ENCODE measurements around the gene CDK18.

Gene CDK18

DNA sequence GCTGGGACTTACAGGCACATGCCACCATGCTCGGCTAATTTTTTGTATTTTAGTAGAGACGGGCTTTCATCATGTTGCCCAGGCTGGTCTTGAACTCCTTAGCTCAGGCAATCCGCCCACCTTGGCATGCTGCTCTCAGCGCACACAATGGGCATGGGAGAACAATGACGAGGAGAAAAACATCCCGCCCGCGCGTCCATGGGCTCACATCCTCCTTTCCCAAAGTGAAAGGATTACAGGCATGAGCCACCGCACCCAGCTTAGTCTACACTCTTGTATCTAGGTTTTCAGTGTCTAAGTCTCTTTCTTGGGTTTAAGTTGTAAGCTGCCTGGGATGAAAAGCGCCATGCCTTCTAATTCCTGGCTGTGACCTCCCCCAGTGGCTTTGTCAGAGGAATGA is 37.9 kb downstream of the CDK18 start:
- no peak for DNase-seq

DNA sequence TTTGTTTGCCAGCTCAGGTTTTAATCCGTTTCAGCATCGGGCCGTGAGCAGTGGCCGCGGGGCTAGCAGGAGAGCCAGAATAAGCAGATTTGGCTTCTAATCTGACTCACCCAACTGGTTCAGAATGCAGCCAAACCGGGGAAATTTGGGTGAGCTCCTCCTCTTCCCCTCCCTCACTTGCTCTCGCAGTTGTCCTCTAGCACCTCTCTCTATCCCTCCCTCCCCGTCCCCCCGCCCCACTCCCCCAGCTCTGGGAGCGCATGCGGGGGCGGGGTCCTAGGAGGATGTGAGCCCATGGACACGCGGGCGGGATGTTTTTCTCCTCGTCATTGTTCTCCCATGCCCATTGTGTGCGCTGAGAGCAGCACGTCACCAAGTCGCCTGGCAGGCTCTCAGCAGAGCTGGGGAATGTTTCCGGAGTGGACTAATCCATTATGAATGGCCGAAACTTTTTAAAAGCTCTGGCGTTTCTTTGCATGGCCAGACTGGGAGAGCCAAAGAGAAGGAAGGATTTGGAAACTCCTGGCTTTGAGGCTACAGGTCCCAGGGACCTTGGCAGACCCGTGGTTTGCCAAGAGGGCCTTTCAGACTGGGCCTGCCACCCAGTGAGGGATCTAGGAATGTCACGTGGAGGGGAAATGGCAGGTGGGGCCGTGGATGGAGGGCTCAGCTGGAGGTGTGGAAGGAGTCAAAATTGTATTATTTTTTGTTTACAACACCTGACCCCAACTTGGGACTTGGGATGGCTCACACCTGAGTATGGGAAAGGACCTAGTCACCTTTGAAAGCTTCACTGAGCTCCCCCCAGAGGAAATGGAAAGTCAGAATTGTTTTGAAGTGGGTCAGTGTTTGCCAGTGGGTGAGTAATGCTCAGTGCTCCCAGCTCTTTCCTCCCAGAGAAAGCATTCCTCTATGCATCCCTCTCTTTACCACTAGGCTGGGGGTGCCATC is 39.2 kb downstream of the CDK18 start:
- peak; percentile 82 for DNase-seq

DNA sequence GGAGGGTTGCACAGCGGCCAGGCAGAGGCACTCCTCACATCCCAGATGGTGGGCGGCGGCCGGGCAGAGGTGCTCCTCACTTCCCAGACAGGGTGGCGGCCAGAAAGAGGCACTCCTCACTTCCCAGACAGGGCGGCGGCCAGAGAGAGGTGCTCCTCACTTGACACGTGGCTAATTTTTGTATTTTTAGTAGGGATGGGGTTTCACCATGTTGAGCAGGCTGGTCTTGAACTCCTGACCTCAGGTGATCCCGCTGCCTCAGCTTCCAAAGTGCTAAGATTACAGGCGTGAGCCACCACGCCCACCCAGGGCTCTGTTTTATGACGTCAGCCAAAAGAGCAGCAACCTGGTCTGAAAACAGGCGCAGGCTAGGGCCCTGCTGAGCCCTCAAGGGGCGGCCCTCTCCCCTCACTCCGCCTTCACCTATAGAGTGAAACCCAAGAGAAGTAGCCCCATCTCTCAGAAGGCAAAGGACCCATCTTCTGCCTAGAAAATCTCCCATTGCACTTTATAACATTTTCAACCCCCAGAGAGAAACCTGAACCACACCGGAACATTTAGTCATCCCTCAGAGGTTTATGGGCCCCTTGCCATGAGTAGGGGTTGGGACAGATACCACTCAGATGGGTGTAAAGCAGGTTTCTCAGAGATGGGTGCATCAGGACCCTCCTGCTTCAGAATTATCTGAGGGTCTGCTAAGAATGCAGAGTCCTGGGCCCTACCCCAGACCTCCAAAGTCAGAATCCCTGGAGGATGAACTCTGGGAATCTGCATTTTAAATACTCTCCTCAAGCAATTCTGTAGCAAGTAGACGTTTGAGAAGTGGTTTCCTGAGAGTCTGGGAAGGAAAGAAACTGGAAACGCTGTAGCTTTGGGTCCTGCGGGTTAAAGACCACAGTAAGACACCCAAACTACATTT is 40.8 kb downstream of the CDK18 start:
- no peak for DNase-seq

DNA sequence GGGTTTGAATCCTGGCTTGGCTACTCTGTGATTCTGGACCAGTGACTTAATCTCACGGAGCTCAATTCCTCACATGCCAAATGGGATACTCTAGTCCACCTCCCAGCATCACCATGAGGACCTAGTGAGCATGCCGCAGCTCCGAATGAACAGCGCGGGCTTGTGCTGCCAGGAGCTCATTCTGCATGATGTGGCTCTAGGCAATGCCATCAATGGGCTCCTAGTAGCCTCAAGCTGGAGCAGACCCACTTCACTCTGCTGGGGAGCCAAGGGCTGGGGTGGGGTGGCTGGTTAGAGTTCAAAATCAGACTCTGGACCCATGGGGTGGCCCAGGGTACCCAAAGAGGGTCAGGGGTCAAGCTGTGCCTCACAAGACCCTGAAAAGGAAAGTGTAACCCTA is 41.5 kb downstream of the CDK18 start:
- no peak for DNase-seq

DNA sequence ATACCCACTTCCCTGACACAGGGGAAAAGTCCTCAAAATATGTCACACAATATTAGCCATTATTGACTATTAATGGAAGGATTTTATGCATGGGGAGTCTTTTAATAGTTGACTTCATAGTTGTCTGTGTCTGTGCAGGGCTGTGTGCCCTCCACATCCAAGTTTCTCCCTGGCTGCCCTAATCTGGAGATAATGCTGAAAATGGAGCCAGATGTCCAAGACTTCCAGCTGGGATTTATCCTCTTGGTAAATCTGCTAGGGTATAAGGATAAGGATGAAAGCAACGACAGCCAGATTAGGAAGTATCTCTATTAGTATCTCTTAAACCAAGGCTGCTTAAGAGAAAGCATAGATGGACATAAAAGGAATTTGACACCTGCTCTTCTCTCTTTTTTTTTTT is 42.1 kb downstream of the CDK18 start:
- DNase-seq, result no peak

DNA sequence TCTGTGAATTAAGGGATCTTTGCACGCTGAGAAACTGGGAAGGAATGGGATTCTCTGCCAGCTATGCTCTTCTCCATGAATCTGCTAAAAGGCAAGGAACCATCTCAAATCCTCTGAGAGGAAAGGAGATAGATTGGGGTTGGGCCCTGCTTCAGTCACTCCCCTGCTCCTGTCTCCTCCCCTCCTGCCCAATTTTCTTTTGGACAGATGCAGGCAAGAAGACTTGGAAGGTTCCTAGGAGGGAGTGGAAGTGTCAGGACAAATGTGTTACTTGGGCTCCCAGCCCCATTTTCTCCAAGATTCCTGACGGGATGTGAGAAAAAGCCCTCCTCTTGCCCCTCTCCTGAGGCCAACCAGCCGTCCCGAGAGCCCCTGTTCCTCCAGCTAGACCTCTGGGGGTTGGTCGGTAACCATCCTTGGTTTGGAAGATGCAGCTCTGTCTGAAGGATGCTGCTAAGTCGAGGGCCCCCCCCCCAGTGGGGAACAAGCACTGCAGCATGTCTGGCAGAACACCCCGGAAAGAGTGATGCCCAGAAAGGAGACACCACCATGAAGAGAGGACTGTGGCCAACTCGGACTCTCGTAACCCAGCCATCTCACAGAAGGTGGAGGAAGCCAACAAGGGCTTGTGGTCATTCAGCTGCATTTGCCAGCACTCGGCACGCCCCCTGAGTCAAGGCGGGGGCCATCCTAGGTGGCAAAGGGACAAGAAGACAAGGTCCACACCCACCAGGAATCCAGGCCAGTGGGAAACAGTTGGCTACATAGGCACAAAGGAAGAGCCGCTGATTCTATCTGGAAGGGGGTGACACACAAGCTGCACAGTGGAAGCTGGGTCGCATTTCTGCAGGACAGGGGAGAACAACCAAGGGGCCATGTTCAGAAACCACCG is 43.7 kb downstream of the CDK18 start:
- DNase-seq, result no peak

DNA sequence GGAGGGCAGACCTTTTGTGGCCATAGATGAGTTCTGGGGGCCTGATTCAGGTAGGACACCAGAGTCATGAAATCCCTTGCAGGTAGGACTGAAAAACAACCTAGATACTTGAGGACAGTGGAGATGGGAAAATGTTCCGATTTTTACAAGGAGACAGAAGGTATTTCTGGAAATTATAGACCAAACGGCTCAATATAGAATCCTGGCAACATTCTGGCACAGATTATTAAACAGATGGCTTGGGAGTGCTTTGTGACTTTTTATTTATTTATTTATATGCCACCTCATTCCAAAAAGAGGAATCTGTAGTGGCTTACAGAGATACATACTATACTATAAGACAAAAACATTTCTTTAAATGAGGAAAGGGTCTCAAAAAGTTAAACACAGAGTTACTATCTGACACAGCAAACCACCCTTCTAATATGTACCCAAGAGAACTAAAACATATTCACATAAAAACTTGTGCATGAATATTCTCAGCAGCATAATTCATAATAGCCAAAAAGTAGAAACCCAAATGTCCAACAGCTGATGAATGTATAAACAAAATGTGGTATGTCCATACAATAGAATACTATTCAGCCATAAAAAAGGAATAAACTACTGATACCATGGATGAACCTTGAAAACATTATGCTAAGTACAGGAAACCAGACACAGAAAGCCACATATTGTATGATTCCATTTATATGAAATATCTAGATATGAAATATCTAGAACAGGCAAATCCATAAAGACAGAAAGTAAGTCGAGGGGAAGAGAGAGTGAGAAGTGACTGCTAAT is 49.8 kb downstream of the CDK18 start:
- DNase-seq, result no peak

- no peak for DNase-seq
Measured at GRCh38 chr1:205561501-205562203, 57.2 kb downstream of the CDK18 start.

DNA sequence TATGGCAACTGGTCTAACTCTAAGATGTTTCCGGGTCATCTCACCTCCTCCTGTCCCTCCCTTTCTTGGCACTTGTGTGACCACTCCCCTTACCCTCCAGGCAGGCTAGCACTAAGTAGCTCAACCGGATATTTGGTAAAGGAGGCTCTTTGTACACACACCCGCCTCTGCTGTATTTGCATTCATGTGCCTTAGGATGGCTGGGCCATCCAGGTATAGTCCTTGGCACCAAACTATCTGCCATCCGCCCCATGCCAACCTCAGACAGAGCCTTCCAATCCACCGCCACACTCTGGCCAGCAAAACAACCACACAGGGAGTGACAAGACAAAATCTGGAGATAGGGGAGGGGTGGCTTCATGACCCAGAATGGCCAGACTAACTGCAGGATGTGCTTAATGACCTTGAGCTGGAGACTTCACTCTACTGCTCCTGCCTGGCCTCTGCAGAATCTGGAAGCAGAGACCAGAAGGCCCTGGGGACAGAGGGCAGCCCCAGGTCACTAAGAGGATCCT is 59.5 kb downstream of the CDK18 start:
- no peak for DNase-seq

- no peak for DNase-seq
Measured at GRCh38 chr1:205565799-205566198, 61.3 kb downstream of the CDK18 start.

DNA sequence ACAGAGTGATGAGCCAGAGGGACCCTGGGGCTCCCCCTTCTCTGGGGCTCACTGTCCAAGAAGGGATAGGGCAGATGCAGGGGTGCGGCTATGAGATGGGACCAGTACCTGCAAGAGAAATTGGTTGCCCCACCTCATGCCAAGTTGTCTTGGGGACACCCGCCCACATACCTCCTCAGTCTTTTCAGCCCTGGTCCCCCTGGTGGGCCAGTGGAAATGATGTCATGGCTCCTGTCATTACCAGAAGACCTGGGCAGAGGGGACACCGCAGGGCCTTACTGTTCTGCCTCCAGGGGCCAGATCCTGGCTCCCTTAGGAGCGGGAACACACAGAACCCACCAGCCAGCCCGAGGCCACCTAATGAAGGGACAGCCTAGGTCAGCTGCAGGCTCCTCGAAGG is 63.2 kb downstream of the CDK18 start:
- DNase-seq, result no peak

- DNase-seq, result no peak
Measured at GRCh38 chr1:205568135-205568468, 63.6 kb downstream of the CDK18 start.

DNA sequence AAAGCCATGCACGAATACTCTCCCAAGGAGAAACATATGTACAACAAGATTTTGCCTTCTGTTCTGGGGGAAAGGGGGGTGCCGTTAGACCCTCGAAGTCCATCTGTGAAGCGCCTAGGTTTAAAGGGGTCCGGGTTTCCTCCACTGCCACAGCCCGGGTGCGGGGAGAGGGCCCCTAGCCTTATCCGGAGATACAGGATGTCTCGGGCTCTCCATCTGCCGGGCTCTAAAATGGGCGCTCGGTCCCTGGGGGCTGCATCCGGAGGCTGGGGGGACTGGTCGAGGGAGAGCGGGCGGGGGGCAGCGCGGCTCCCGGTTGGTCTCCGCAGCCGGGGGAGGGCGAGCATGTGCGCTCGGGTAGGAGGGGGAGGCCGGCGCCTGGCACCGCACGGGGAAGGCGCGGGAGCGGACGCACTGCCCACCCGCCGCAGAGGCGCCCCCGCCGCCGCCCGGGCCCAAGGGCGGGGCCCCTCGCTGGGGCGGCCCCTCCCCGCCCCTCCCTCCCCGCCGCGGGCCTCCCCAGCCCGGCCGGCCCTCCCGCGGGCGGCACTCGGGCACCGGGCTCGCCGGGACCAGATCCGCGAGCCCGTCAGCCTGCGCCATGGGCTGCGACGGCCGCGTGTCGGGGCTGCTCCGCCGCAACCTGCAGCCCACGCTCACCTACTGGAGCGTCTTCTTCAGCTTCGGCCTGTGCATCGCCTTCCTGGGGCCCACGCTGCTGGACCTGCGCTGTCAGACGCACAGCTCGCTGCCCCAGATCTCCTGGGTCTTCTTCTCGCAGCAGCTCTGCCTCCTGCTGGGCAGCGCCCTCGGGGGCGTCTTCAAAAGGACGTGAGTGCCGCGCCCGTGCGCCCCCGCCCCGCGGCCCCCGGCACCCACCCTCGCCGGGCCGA is 64.2 kb downstream of the CDK18 start:
- no peak for DNase-seq

- no peak for DNase-seq
Measured at GRCh38 chr1:205569411-205570172, 65.1 kb downstream of the CDK18 start.

DNA sequence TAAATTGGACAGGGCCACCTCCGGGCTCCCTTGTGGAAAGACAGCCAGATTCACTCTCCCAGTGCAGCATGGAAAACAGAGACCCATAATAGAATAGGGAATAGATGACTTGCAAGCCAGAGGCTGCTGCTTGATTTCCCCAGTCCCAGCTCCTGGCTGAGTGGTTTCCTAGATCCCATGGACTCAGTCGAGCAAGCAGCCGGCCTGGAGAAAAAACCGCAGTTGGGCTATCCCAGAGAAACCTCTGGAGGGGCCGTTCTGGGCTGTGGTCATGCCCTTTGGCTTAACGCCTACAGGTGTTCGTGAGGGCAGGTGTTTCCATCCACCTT is 65.7 kb downstream of the CDK18 start:
- no peak for DNase-seq

DNA sequence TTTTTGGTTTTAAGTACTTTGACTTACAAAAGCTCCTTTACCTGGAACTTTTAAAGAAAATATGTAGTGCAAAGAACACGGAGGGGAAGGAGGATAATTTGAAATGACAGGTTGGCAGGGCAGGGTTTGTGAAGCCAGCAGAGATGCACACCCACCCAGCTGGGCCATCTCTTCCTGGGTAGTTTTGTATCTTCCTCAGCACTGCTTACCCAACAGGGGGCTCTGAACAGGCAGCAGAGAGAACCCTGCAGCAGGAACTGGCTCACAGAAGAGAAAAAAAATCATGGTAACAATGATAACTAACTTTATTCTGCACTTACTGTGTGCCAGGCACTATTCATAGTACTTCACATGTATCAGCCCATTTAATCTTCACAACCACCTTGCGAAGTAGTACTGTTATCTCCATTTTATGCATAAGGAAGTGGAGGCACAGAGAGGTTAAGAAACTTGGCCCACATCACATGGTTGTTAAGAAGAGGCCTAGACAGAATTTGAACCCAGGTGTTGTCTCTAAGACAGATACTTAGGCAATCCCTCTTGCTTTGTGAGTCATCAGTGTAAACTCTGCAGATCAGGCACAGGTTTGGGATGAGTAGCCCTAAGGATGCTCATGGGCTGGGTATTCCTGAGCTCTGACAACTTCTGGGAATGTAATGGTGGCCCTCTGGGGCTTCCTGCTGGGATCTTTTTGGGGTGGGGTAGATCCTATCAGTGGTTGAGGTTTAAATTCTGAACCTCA is 66.5 kb downstream of the CDK18 start:
- peak; percentile 27 for DNase-seq

DNA sequence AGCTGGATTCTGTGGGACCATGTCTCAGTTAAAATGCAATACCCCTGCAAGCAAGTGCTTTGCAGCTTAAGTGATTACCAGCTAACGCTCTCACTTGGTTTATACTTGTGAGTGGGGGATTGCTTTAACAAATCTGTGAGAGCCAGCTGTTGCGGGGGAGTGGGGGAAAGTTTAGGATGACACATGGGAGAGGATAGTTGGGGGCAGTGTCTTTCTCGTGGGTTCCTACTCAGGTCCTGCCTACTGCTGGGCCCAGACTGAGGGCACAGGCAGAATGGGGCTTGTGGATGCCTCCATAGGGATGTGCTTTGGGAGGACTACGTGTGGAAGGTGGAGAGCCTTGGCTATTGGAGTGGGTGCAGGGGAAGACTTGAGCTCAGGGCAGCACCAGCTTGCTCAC is 67.3 kb downstream of the CDK18 start:
- DNase-seq, result no peak

DNA sequence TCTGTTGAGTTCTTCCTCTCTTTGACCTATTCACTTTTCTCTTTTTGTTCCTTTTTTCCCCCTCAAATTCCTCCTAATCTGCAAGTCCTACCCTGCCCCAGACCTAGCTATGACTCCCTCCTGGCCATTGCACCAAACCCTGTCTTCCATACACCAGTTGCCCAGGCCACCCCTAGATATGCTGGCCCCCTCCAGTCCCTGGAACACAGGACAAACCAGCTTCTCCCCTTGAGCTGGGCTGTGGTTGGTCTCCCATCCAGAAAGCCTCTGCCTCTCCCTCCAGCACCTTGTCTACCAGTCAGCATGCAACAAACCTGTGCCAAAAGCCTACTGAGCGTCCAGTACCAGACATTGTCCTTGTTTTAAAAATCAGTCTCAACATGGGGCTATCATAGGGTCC is 68.0 kb downstream of the CDK18 start:
- DNase-seq, result no peak
